GM10847 (cell line): ENCODE measurements around the gene UBC.

ENCODE experiments used
- POLR2A ChIP-seq: IDR thresholded peaks from 2 replicates; pipeline ENCODE4 v1.6.1; 2011; ENCODE audit not compliant: insufficient read length; ENCODE audit errors: extremely low read depth

The UBC gene

GRCh38 chr12:124906606-124907261, 7.7 kb downstream of the UBC start:
- no peak for TF ChIP-seq POLR2A

GRCh38 chr12:124904306-124905098, 9.9 kb downstream of the UBC start:
- no peak for TF ChIP-seq POLR2A

- no peak for TF ChIP-seq POLR2A
These were observed 11.5 kb downstream of the UBC start for GRCh38 chr12:124902916-124903315.

- no peak for TF ChIP-seq POLR2A
These were observed 13.4 kb downstream of the UBC start for GRCh38 chr12:124901003-124901402.

- TF ChIP-seq POLR2A, result no peak
These were observed 15.5 kb downstream of the UBC start for GRCh38 chr12:124898923-124899294.

- TF ChIP-seq POLR2A, result no peak
These were observed 16.1 kb downstream of the UBC start for GRCh38 chr12:124898200-124898922.

- no peak for TF ChIP-seq POLR2A
These were observed 18.0 kb downstream of the UBC start for GRCh38 chr12:124896461-124896860.

GRCh38 chr12:124893792-124894516, 20.5 kb downstream of the UBC start:
- no peak for TF ChIP-seq POLR2A

GRCh38 chr12:124888260-124888659, 26.2 kb downstream of the UBC start:
- TF ChIP-seq POLR2A, result no peak

GRCh38 chr12:124884587-124885438, 29.6 kb downstream of the UBC start:
- TF ChIP-seq POLR2A, result no peak

GRCh38 chr12:124883263-124884130, 31.0 kb downstream of the UBC start:
- no peak for TF ChIP-seq POLR2A

- TF ChIP-seq POLR2A, result no peak
These were observed 33.3 kb downstream of the UBC start for GRCh38 chr12:124881123-124881522.

GRCh38 chr12:124878795-124879516, 35.5 kb downstream of the UBC start:
- TF ChIP-seq POLR2A, result no peak

- TF ChIP-seq POLR2A, result no peak
These were observed 37.0 kb downstream of the UBC start for GRCh38 chr12:124877423-124877822.
